IMR-90 (cell line): ENCODE measurements around the gene CLDN19. TPM values are rescaled to one million over a fixed set of nuclear protein-coding genes. Genes with fewer than 3 reads are reported as not detected.
"Not testable (repeated sequence)": the region's sequence is repeated elsewhere in the genome, so short reads cannot be mapped to it uniquely, and the experiment has no call there.

Source experiments
- ATAC-seq: fragments of 200-7000 bp; cut with Tn5 transposase; 2 replicates; pipeline ENCODE4 v1.9.1; 2020; ENCODE audit warnings: low read depth, mild to moderate bottlenecking, moderate library complexity
- BruUV-seq: library from RNA; stranded (reverse); fragments of 400-500 nt; replicated peaks from 2 replicates; lab custom pipeline; 2021; lab: Mats Ljungman, UMichigan
- CTCF ChIA-PET: fragments of 300-600 bp; formaldehyde crosslinking; extraction: SDS; loops from one replicate; lab custom pipeline; 2021; ENCODE audit warnings: antibody characterized with exemption; lab: Yijun Ruan, JAX
- POLR2A ChIA-PET: fragments of 300-600 bp; sonication (Branson Sonifier 250); formaldehyde crosslinking; loops from one replicate; lab custom pipeline; 2022; ENCODE audit warnings: antibody characterized with exemption; ENCODE audit not compliant: unreplicated experiment; lab: Charles Lee
- DNase-seq: peaks from one replicate; pipeline ENCODE4 v3.0.0; 2013
- H2AFZ ChIP-seq: replicated peaks from 2 replicates; pipeline ENCODE3; 2013; ENCODE audit warnings: low read length, mild to moderate bottlenecking; ENCODE audit not compliant: poor library complexity
- H2AK5ac ChIP-seq: 2 replicates; pipeline ENCODE4 v1.6.1; 2013; ENCODE audit warnings: low read depth, low read length, inconsistent platforms
- H2AK9ac ChIP-seq: replicated peaks from 2 replicates; pipeline ENCODE3; 2013; ENCODE audit warnings: mild to moderate bottlenecking, low read depth, low read length, moderate library complexity; ENCODE audit not compliant: poor library complexity
- H2BK120ac ChIP-seq: 2 replicates; pipeline ENCODE4 v1.6.1; 2013; ENCODE audit warnings: low read depth, low read length, inconsistent platforms
- H2BK15ac ChIP-seq: 3 replicates; pipeline ENCODE4 v1.6.1; 2013; ENCODE audit warnings: low read depth, low read length, inconsistent platforms
- H2BK20ac ChIP-seq: 2 replicates; pipeline ENCODE4 v1.6.1; 2013; ENCODE audit warnings: low read depth, mild to moderate bottlenecking, inconsistent platforms, low read length, moderate library complexity
- H2BK5ac ChIP-seq: 2 replicates; pipeline ENCODE4 v1.6.1; 2013; ENCODE audit warnings: mild to moderate bottlenecking, low read depth, low read length, inconsistent platforms; ENCODE audit not compliant: poor library complexity, severe bottlenecking
- H3K14ac ChIP-seq: replicated peaks from 2 replicates; pipeline ENCODE4 v1.6.1; 2013; ENCODE audit warnings: low read depth, low read length, inconsistent platforms
- H3K18ac ChIP-seq: 2 replicates; pipeline ENCODE4 v1.6.1; 2013; ENCODE audit warnings: low read depth, low read length, control low read depth
- H3K23ac ChIP-seq: 2 replicates; pipeline ENCODE4 v1.6.1; 2013; ENCODE audit warnings: low read depth, low read length, inconsistent platforms
- H3K27ac ChIP-seq: 2 replicates; pipeline ENCODE4 v1.5.1; 2013; ENCODE audit warnings: mild to moderate bottlenecking, control low read depth, low read length; ENCODE audit not compliant: insufficient read depth
- H3K27me3 ChIP-seq: 2 replicates; pipeline ENCODE4 v1.6.1; 2013; ENCODE audit warnings: low read length; ENCODE audit not compliant: control insufficient read depth, insufficient read depth
- H3K36me3 ChIP-seq: 2 replicates; pipeline ENCODE4 v1.6.1; 2013; ENCODE audit warnings: low read length, mixed read lengths; ENCODE audit not compliant: control insufficient read depth, insufficient read depth
- H3K4ac ChIP-seq: 2 replicates; pipeline ENCODE4 v1.6.1; 2013; ENCODE audit warnings: low read depth, low read length, inconsistent platforms
- H3K4me1 ChIP-seq: 2 replicates; pipeline ENCODE4 v1.6.1; 2013; ENCODE audit warnings: low read length, mixed read lengths; ENCODE audit not compliant: control insufficient read depth, insufficient read depth
- H3K4me2 ChIP-seq: 2 replicates; pipeline ENCODE4 v1.6.1; 2013; ENCODE audit warnings: low read depth, mild to moderate bottlenecking, control low read depth, low read length, moderate library complexity
- H3K4me3 ChIP-seq: 2 replicates; pipeline ENCODE4 v1.5.1; 2013; ENCODE audit warnings: low read depth, mild to moderate bottlenecking, control low read depth, low read length, moderate library complexity; ENCODE audit not compliant: insufficient read depth
- H3K56ac ChIP-seq: 2 replicates; pipeline ENCODE4 v1.6.1; 2013; ENCODE audit warnings: low read length, inconsistent platforms; ENCODE audit not compliant: insufficient read depth; ENCODE audit errors: extremely low read depth
- H3K79me1 ChIP-seq, 2 experiments: 2 replicates each; pipeline ENCODE4 v1.6.1; 2013; ENCODE audit warnings: low read length in 2 of 2, inconsistent platforms in 1 of 2, low read depth in 1 of 2
- H3K9ac ChIP-seq: 2 replicates; pipeline ENCODE4 v1.6.1; 2013; ENCODE audit warnings: low read depth, low read length, control low read depth
- H3K9me1 ChIP-seq: 2 replicates; pipeline ENCODE4 v1.6.1; 2013; ENCODE audit warnings: low read length, inconsistent platforms; ENCODE audit not compliant: insufficient read depth
- H3K9me3 ChIP-seq: 2 replicates; pipeline ENCODE4 v1.6.1; 2013; ENCODE audit warnings: low read length; ENCODE audit not compliant: control insufficient read depth, insufficient read depth
- H4K20me1 ChIP-seq: 2 replicates; pipeline ENCODE4 v1.6.1; 2013; ENCODE audit warnings: low read length, inconsistent platforms; ENCODE audit not compliant: insufficient read depth
- H4K5ac ChIP-seq: 2 replicates; pipeline ENCODE4 v1.6.1; 2013; ENCODE audit warnings: mild to moderate bottlenecking, low read depth, low read length, control low read depth
- H4K8ac ChIP-seq, 2 experiments: 2 replicates each; pipeline ENCODE4 v1.6.1; 2013; ENCODE audit warnings: low read depth in 2 of 2, low read length in 2 of 2, control low read depth in 1 of 2, inconsistent platforms in 1 of 2
- H4K91ac ChIP-seq: 2 replicates; pipeline ENCODE4 v1.6.1; 2013; ENCODE audit warnings: low read depth, low read length, inconsistent platforms; ENCODE audit not compliant: insufficient read depth
- MAZ ChIP-seq: IDR thresholded peaks from 2 replicates; pipeline ENCODE4 v1.6.1; 2012; ENCODE audit warnings: low read depth, mild to moderate bottlenecking, low read length, improper control_type of control experiment, moderate library complexity, borderline replicate concordance
- WGBS, 2 experiments: methylation state at CpG; one replicate each; pipeline versions ENCODE4 v1.1.5 to v1.1.7; 2013; ENCODE audit warnings: missing lambda C conversion rate in 2 of 2; ENCODE audit not compliant: insufficient read length in 1 of 2; ENCODE audit errors: extremely low coverage in 2 of 2; 5-methylcytosine and 5-hydroxymethylcytosine counted together
- dilution Hi-C: fragments of 300-500 bp; cut with HindIII; formaldehyde crosslinking; loops from one replicate; pipeline ENCODE4 v1.14.3; 2018; ENCODE audit warnings: low sequenced_read_pairs; ENCODE audit not compliant: unreplicated experiment
- in situ Hi-C: fragments of 300-500 bp; cut with MboI; formaldehyde crosslinking; loops from 3 replicates; pipeline ENCODE4 v1.14.3; 2019; ENCODE audit warnings: low sequenced_read_pairs, inconsistent platforms, mixed read lengths
- intact Hi-C: fragments of 100-400 bp; cut with micrococcal nuclease; formaldehyde crosslinking; loops from 2 replicates; pipeline ENCODE4 v1.10.0; 2022
- polyA plus RNA-seq, 3 experiments: library from polyadenylated mRNA; depleted of rRNA; stranded (reverse); fragments of >200 nt; gene quantifications; 2 replicates each; pipeline ENCODE4 v1.2.3, GENCODE V29; 2012; ENCODE audit warnings: low replicate concordance in 1 of 3
- total RNA-seq: library from RNA; depleted of rRNA; stranded (reverse); fragments of >200 nt; gene quantifications from 2 replicates; pipeline ENCODE4 v1.2.3, GENCODE V29; 2012

The CLDN19 gene
- total and polyA plus RNA-seq, 2 of the 4 experiments (the other 2 are of a cell fraction): not detected

GRCh38 chr1:42720868-42721267 lies 19.2 kb downstream of the CLDN19 start:
- H3K79me1 ChIP-seq: peaks cover 6 to 8% of the 10 kb centered on the region in 2 experiments; a peak in 3 of 4 replicates
- no peak overlapping the region for H2AK9ac ChIP-seq
- ChIA-PET CTCF (no interaction called here), POLR2A (no interaction called here)
- dilution Hi-C loops: no loop called here
- no peak overlapping the region for H2BK120ac ChIP-seq
- no peak overlapping the region for H3K18ac ChIP-seq
- H3K9me3 ChIP-seq: no peaks in the 10 kb centered on the region
- no peak for DNase-seq
- no peak overlapping the region for H4K5ac ChIP-seq
- no peak overlapping the region for H3K4me3 ChIP-seq
- H2BK5ac ChIP-seq: no peak overlapping the region
- no peak overlapping the region for H3K14ac ChIP-seq
- H3K27me3 ChIP-seq: no peaks in the 10 kb centered on the region
- H3K9me1 ChIP-seq: 0 out of 2 replicates have a peak, but pooled peaks cover 2% of the 10 kb centered on the region
- no peak overlapping the region for H2AFZ ChIP-seq
- H3K9ac ChIP-seq: no peak overlapping the region
- no peak overlapping the region for H2AK5ac ChIP-seq
- no peak overlapping the region for H3K27ac ChIP-seq
- H4K8ac ChIP-seq: no peak overlapping the region
- 100% methylated on average over 1 of the region's 1 CpG; no CpG with 5 or more reads in 1 of the 2 experiments for WGBS, 2 experiments
- H3K56ac ChIP-seq: no peak overlapping the region
- H3K4me2 ChIP-seq: no peak overlapping the region
- H3K4ac ChIP-seq: no peak overlapping the region
- H3K4me1 ChIP-seq: no peaks in the 10 kb centered on the region
- H3K36me3 ChIP-seq: no peaks in the 10 kb centered on the region
- TF ChIP-seq MAZ: no peak
- no peak overlapping the region for H4K91ac ChIP-seq
- intact Hi-C loops: no loop called here
- ATAC-seq: no peak
- H4K20me1 ChIP-seq: no peaks in the 10 kb centered on the region
- H3K23ac ChIP-seq: no peak overlapping the region
- no peak overlapping the region for H2BK15ac ChIP-seq
- in situ Hi-C loops: no loop called here
- H2BK20ac ChIP-seq: no peak overlapping the region
- BruUV-seq: no TSS peak

GRCh38 chr1:42714441-42714840 lies 25.6 kb downstream of the CLDN19 start:
- H2AK5ac ChIP-seq, POLR2A ChIA-PET, H3K4me2 ChIP-seq, H4K20me1 ChIP-seq, H2BK20ac ChIP-seq, intact Hi-C loops, H3K27me3 ChIP-seq, H2BK5ac ChIP-seq, BruUV-seq, H3K56ac ChIP-seq, in situ Hi-C loops, H3K4ac ChIP-seq, H2BK15ac ChIP-seq, H3K9me3 ChIP-seq, H3K9ac ChIP-seq, H3K4me3 ChIP-seq, DNase-seq, H4K8ac ChIP-seq, H2AK9ac ChIP-seq, H3K27ac ChIP-seq, H4K5ac ChIP-seq, H3K14ac ChIP-seq, H3K23ac ChIP-seq, H3K9me1 ChIP-seq, H3K4me1 ChIP-seq, H4K91ac ChIP-seq, CTCF ChIA-PET, H3K36me3 ChIP-seq, H2AFZ ChIP-seq, H3K18ac ChIP-seq, H2BK120ac ChIP-seq, dilution Hi-C loops, ATAC-seq: not testable (repeated sequence)
- H3K79me1 ChIP-seq: peaks cover 7 to 32% of the 10 kb centered on the region in 2 experiments; a peak in 3 of 4 replicates
